T-cell (primary cell): ENCODE measurements around the gene CR1. TPM values are rescaled to one million over a fixed set of nuclear protein-coding genes. Genes with fewer than 3 reads are reported as not detected.

Source experiments
- ATAC-seq, 4 experiments: fragments of 200-7000 bp in 3 of 4; fragments of 150-1000 bp in 1 of 4; cut with Tn5 transposase; replicated peaks in 1 of 4; 1 replicate in 3 of 4; 2 replicates in 1 of 4; pipeline ENCODE4 v1.10.0; 2021; ENCODE audit warnings: moderate library complexity in 3 of 4, mild to moderate bottlenecking in 2 of 4, moderate number of reproducible peaks in 1 of 4
- CTCF ChIA-PET, 2 donors: fragments of 300-600 bp; sonication (Branson Sonifier 250); formaldehyde crosslinking; loops; one replicate each; lab custom pipeline; 2022; ENCODE audit warnings: antibody characterized with exemption in 2 of 2; lab: Charles Lee
- POLR2A ChIA-PET, 2 donors: fragments of 300-600 bp; sonication (Branson Sonifier 250); formaldehyde crosslinking; loops; one replicate each; lab custom pipeline; 2022; ENCODE audit warnings: antibody characterized with exemption in 2 of 2; lab: Charles Lee
- DNase-seq, 35 experiments: peaks; one replicate each; pipeline versions ENCODE4 v3.0.0 to v3.0.0-alpha.2; 2013 to 2023
- H3K27ac ChIP-seq: one replicate; pipeline ENCODE4 v1.5.1; 2013; ENCODE audit warnings: low read length
- H3K27me3 ChIP-seq, 2 experiments: replicated peaks in 1 of 2; 1 replicate in 1 of 2; 2 replicates in 1 of 2; pipeline versions ENCODE4 v1.6.1 to v1.7.0; 2013; ENCODE audit warnings: low read length in 1 of 2, mixed read lengths in 1 of 2; ENCODE audit not compliant: control insufficient read depth in 2 of 2, insufficient read depth in 2 of 2; ENCODE audit errors: extremely low read depth in 1 of 2
- H3K36me3 ChIP-seq, 2 donors: 1 replicate in 1 of 2; 2 replicates in 1 of 2; pipeline versions ENCODE4 v1.6.1 to v1.7.0; 2013; ENCODE audit warnings: low read length in 1 of 2; ENCODE audit not compliant: control insufficient read depth in 2 of 2, insufficient read depth in 1 of 2; ENCODE audit errors: extremely low read depth in 1 of 2
- H3K4me1 ChIP-seq, 2 experiments: 1 replicate in 1 of 2; 2 replicates in 1 of 2; pipeline versions ENCODE4 v1.6.1 to v1.7.0; 2013; ENCODE audit warnings: low read length in 2 of 2, mixed read lengths in 1 of 2; ENCODE audit not compliant: insufficient read depth in 2 of 2, control insufficient read depth in 1 of 2; ENCODE audit errors: extremely low read depth in 1 of 2
- H3K4me3 ChIP-seq, 2 donors: 1 replicate in 1 of 2; 2 replicates in 1 of 2; pipeline versions ENCODE4 v1.5.1 to v1.7.0; 2013; ENCODE audit warnings: mild to moderate bottlenecking in 2 of 2, low read length in 1 of 2, moderate library complexity in 1 of 2; ENCODE audit not compliant: control insufficient read depth in 1 of 2; ENCODE audit errors: extremely low read depth in 1 of 2
- H3K9me3 ChIP-seq: 2 replicates; pipeline ENCODE4 v1.7.0; 2013
- H3K27ac Mint-ChIP-seq, 2 donors: one replicate each; pipeline ENCODE4 v1.8.0; 2020 to 2021; ENCODE audit warnings: mild to moderate bottlenecking in 2 of 2, mixed read lengths in 2 of 2
- H3K27me3 Mint-ChIP-seq, 2 donors: one replicate each; pipeline ENCODE4 v1.8.0; 2021 to 2022; ENCODE audit warnings: mixed read lengths in 2 of 2
- H3K36me3 Mint-ChIP-seq: one replicate; pipeline ENCODE4 v1.8.0; 2021; ENCODE audit warnings: mixed read lengths
- H3K4me1 Mint-ChIP-seq, 3 donors: one replicate each; pipeline ENCODE4 v1.8.0; 2020 to 2022; ENCODE audit warnings: mixed read lengths in 3 of 3, mild to moderate bottlenecking in 1 of 3
- H3K4me3 Mint-ChIP-seq, 3 donors: one replicate each; pipeline ENCODE4 v1.8.0; 2020 to 2022; ENCODE audit warnings: mild to moderate bottlenecking in 3 of 3, mixed read lengths in 3 of 3, moderate library complexity in 3 of 3
- H3K9me3 Mint-ChIP-seq, 3 donors: one replicate each; pipeline ENCODE4 v1.8.0; 2020 to 2022; ENCODE audit warnings: mixed read lengths in 3 of 3
- WGBS: methylation state at CpG from one replicate; pipeline ENCODE4 v1.1.5; 2013; ENCODE audit warnings: missing lambda C conversion rate; ENCODE audit not compliant: insufficient coverage; 5-methylcytosine and 5-hydroxymethylcytosine counted together
- total RNA-seq, 35 experiments: library from RNA in 6 of 35; stranded (reverse) in 6 of 35; fragments of 120-200 nt in 1 of 35; gene quantifications; one replicate each; pipeline versions ENCODE4 v1.2.1 to v1.2.4 and lab custom pipeline; 2013 to 2026

CR1 gene
- total RNA-seq, 5 donors from 2014 or later (not counting 1 experiment from before 2014, with no cell fraction given) = 2.8 to 11.7 (median 8.8) TPM

DNA sequence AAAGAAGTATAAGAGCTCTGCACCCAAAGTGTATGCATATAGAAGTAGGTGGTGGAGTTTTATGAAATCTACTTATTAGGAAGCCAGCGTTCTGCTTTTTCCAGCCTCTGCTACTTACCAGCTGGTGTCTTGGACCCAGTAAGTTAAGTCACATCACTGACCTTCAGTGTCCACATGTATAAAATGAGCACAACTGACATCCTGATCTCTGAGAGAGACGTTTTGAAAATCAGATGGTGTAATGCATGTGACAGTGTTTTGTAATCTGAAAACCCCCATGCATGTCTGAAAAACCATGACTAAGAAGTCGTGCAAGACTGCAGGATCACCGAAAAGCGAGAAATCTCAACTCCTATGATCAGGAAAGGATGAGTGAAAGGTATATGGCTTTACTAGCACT, 2.0 kb downstream of the CR1 start:
- peaks cover 14 to 27% of the 10 kb centered on the region in 2 donors for H3K27me3 Mint-ChIP-seq
- Histone ChIP-seq H3K9me3 (no peaks in the 10 kb centered on the region), H3K4me3 (no peak overlapping the region), H3K27me3 (peaks cover 0 to 12% of the 10 kb centered on the region in 2 experiments), H3K36me3 (no peaks in the 10 kb centered on the region), H3K27ac (no peak overlapping the region), H3K4me1 (peaks cover 2 to 11% of the 10 kb centered on the region in 2 experiments)
- no CpG with 5 or more reads among the region's 5 CpGs for WGBS
- H3K9me3 Mint-ChIP-seq = no peaks in the 10 kb centered on the region
- ChIA-PET CTCF (interaction anchor here in 1 of 2 donors (2.2 kb wide), 1 partner anchor 414 kb away, joined by 15 read pairs; no protein-coding TSS in a partner anchor), POLR2A (no interaction called here)
- no peaks in the 10 kb centered on the region for H3K36me3 Mint-ChIP-seq
- no peak overlapping the region for H3K27ac Mint-ChIP-seq
- no peak for ATAC-seq
- H3K4me1 Mint-ChIP-seq = peaks cover 7 to 26% (median 16%) of the 10 kb centered on the region in 3 donors
- H3K4me3 Mint-ChIP-seq = no peak overlapping the region
- no peak for DNase-seq

DNA sequence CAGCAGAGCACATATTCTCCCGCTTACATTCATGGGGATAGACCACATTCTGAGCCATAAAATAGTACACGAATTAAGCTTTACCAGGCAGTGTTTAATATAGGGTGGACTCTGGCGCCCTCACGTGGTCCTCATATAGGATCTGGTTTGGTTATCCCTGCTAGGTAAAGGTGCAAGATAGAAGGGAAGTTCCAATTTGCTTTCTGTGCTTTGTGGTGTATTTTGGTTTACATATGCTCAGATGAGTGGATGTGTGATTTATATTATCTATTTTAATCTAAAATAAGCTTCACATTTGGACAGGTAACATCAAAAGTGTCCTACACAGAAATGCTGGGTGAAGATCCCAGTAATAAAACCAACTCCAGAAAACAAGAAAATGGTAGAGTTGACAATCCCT, 3.6 kb downstream of the CR1 start:
- WGBS = no CpG with 5 or more reads among the region's 4 CpGs

DNA sequence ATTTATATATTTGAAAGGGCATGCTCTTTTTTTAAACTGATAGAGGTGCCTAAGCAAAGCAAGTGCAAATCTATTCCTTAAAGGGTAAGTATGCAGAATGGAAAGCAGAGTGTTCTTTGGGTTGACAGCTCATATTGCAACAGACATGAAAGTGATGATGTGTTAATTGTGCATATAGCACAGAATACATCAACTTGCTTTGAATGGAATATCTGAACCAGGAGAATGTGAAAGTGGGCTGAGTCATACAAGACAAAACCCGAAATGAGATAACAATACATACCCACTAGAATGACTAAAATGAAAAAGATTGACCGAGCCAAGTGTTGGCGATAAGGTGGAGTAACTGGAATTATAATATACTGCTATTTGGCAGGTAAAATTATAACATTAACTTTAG, 4.3 kb downstream of the CR1 start:
- no CpG with 5 or more reads among the region's 3 CpGs for WGBS
- Histone ChIP-seq H3K36me3 (no peaks in the 10 kb centered on the region), H3K4me1 (peaks cover 2 to 11% of the 10 kb centered on the region in 2 experiments), H3K27me3 (peaks cover 0 to 12% of the 10 kb centered on the region in 2 experiments), H3K9me3 (no peaks in the 10 kb centered on the region), H3K4me3 (no peak overlapping the region), H3K27ac (no peak overlapping the region)
- H3K27me3 Mint-ChIP-seq = peaks cover 19 to 34% of the 10 kb centered on the region in 2 donors
- ChIA-PET POLR2A (no interaction called here), CTCF (interaction anchor here (0.6 to 2.2 kb wide), 12 partner anchors 15 to 767 kb away, joined by 3 to 15 read pairs (median 5); partner anchors contain the start of genes CD55 (in 1 of the 2) and CR2 (in 1 of the 2))
- ATAC-seq (no peak), DNase-seq (no peak)
- no peak overlapping the region for H3K27ac Mint-ChIP-seq
- H3K4me3 Mint-ChIP-seq = no peak overlapping the region
- peaks cover 7 to 26% (median 16%) of the 10 kb centered on the region in 3 donors for H3K4me1 Mint-ChIP-seq
- no peaks in the 10 kb centered on the region for H3K9me3 Mint-ChIP-seq
- H3K36me3 Mint-ChIP-seq = no peaks in the 10 kb centered on the region

More for the DNA sequence above, 3.6 kb downstream of the CR1 start:
- H3K4me1 Mint-ChIP-seq = peaks cover 7 to 26% (median 16%) of the 10 kb centered on the region in 3 donors
- DNase-seq = peak; percentile 35 to 86 (median 64)
- Histone ChIP-seq H3K27me3 (peaks cover 0 to 12% of the 10 kb centered on the region in 2 experiments), H3K36me3 (no peaks in the 10 kb centered on the region), H3K4me1 (peaks cover 2 to 11% of the 10 kb centered on the region in 2 experiments), H3K4me3 (no peak overlapping the region), H3K27ac (no peak overlapping the region), H3K9me3 (no peaks in the 10 kb centered on the region)
- ChIA-PET POLR2A (no interaction called here), CTCF (interaction anchor here (0.5 to 2.2 kb wide), 14 partner anchors 14 to 766 kb away, joined by 3 to 15 read pairs (median 4); partner anchors contain the start of genes CD55 (in 1 of the 2) and CR2 (in 1 of the 2))
- peaks cover 19 to 34% of the 10 kb centered on the region in 2 donors for H3K27me3 Mint-ChIP-seq
- peak; percentile 61 to 81 (median 68) for ATAC-seq
- no peaks in the 10 kb centered on the region for H3K36me3 Mint-ChIP-seq
- no peak overlapping the region for H3K4me3 Mint-ChIP-seq
- H3K9me3 Mint-ChIP-seq = no peaks in the 10 kb centered on the region
- no peak overlapping the region for H3K27ac Mint-ChIP-seq

DNA sequence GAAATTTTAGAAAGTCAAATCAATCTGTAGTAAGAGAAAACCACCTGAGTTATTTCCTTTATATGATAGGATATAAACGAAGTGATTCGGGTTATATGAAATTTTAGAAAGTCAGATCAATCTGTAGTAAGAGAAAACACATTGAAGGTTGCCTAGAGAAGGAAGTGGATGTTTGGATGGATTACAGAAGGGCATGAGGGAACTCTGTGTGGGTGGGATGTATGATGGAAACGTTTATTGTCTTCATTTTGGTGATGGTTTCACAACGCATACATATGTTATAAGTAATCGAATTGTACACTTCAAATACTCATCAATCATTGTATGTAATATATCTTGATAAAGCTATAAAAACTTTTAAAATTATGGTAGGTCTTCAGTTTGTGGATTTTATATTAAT, 5.1 kb downstream of the CR1 start:
- no peaks in the 10 kb centered on the region for H3K36me3 ChIP-seq
- DNase-seq (no peak), ATAC-seq (no peak)
- peaks cover 0 to 7% of the 10 kb centered on the region in 2 experiments for H3K27me3 ChIP-seq
- no peak overlapping the region for H3K27ac ChIP-seq
- peaks cover 0 to 18% (median 9%) of the 10 kb centered on the region in 3 donors for H3K4me1 Mint-ChIP-seq
- H3K27ac Mint-ChIP-seq = no peak overlapping the region
- ChIA-PET POLR2A (no interaction called here), CTCF (interaction anchor here (1.0 to 1.1 kb wide), 4 partner anchors 46 to 448 kb away, joined by 3 to 5 read pairs (median 4); partner anchors contain the start of genes CR2 (in 1 of the 2) and PFKFB2 (in 1 of the 2))
- peaks cover 14 to 26% of the 10 kb centered on the region in 2 donors for H3K27me3 Mint-ChIP-seq
- no peaks in the 10 kb centered on the region for H3K36me3 Mint-ChIP-seq
- H3K4me1 ChIP-seq = peaks cover 0 to 6% of the 10 kb centered on the region in 2 experiments
- no peaks in the 10 kb centered on the region for H3K9me3 ChIP-seq
- no peaks in the 10 kb centered on the region for H3K9me3 Mint-ChIP-seq
- 90% methylated on average over 2 of the region's 5 CpGs for WGBS
- H3K4me3 ChIP-seq = no peak overlapping the region
- no peak overlapping the region for H3K4me3 Mint-ChIP-seq

- H3K27me3 Mint-ChIP-seq = peaks cover 18 to 26% of the 10 kb centered on the region in 2 donors
- no peaks in the 10 kb centered on the region for H3K36me3 ChIP-seq
- no peaks in the 10 kb centered on the region for H3K4me1 ChIP-seq
- H3K9me3 Mint-ChIP-seq = no peaks in the 10 kb centered on the region
- no peaks in the 10 kb centered on the region for H3K27me3 ChIP-seq
- no peak overlapping the region for H3K4me3 ChIP-seq
- H3K36me3 Mint-ChIP-seq = peaks cover 3% of the 10 kb centered on the region
- H3K9me3 ChIP-seq = no peaks in the 10 kb centered on the region
- ChIA-PET CTCF (no interaction called here), POLR2A (no interaction called here)
- no peak for ATAC-seq
- H3K27ac ChIP-seq = no peak overlapping the region
- peaks cover 0 to 9% (median 3%) of the 10 kb centered on the region in 3 donors for H3K4me1 Mint-ChIP-seq
- WGBS = 64% methylated on average over 4 of the region's 7 CpGs
- no peak for DNase-seq
- no peak overlapping the region for H3K4me3 Mint-ChIP-seq
- no peak overlapping the region for H3K27ac Mint-ChIP-seq
Observed at GRCh38 chr1:207502726-207503125, 6.8 kb downstream of the CR1 start.

DNA sequence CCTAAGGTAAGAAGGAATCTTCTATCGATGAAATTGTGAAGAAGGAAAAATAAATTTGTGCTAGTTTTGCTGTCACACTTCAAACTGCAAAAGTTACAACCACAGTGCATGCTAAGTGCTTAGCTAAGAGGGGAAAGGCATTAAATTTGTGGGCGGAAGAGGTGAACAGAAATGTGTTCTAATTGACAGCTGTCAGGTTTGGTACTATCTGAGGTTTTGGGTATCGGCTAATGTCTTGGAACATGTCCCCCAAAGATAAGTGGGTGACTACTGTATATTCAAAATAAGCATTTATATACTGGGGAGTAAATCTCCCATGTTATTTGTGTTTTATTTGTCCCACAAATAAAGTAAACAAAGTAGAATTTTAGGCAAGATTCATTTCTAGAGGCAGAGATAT, 8.0 kb downstream of the CR1 start:
- Mint-ChIP-seq H3K4me3 (no peak overlapping the region), H3K4me1 (peaks cover 0 to 5% (median 3%) of the 10 kb centered on the region in 3 donors), H3K27ac (no peak overlapping the region), H3K27me3 (peaks cover 18 to 25% of the 10 kb centered on the region in 2 donors), H3K9me3 (no peaks in the 10 kb centered on the region), H3K36me3 (peaks cover 3% of the 10 kb centered on the region)
- Histone ChIP-seq H3K27me3 (no peaks in the 10 kb centered on the region), H3K9me3 (no peaks in the 10 kb centered on the region), H3K36me3 (no peaks in the 10 kb centered on the region), H3K4me3 (no peak overlapping the region), H3K27ac (no peak overlapping the region), H3K4me1 (no peaks in the 10 kb centered on the region)
- POLR2A ChIA-PET = no interaction called here
- 100% methylated on average over 1 of the region's 3 CpGs for WGBS
- DNase-seq = no peak
- CTCF ChIA-PET = no interaction called here
- ATAC-seq = no peak
